ENCODE measurements around the gene CD248.
A peak's percentile ranks its signal among the peaks of the same experiment; 100 is the strongest.

CD248 gene

DNA sequence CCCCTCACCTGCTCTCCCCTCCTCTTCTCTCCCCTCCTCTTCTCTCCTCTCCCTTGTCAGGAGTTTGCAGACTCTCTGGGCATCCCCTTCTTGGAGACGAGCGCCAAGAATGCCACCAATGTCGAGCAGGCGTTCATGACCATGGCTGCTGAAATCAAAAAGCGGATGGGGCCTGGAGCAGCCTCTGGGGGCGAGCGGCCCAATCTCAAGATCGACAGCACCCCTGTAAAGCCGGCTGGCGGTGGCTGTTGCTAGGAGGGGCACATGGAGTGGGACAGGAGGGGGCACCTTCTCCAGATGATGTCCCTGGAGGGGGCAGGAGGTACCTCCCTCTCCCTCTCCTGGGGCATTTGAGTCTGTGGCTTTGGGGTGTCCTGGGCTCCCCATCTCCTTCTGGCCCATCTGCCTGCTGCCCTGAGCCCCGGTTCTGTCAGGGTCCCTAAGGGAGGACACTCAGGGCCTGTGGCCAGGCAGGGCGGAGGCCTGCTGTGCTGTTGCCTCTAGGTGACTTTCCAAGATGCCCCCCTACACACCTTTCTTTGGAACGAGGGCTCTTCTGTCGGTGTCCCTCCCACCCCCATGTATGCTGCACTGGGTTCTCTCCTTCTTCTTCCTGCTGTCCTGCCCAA, 40.7 kb downstream of the CD248 start:
- no peak for DNase-seq (ENCODE audit: low spot score)

DNA sequence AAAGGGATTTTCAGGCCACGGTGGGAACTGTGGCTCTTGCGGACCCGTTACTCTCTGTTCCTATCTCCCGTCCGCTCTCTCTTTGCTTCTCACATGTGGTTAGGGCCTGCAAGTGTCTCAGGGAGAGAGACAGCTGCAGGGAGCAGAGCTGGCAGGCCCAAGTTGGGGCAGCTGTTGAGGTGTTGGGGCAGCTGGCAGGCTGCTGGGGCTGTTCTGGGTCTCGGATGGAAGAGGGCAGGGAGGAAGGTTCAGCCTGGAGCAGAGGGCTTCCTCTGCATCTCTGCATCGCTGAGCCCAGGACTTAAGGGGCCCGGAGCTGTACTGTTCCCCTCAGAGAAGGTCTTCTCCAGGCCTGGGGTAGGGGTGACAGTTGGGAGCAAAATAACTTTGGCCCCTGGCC, 41.4 kb downstream of the CD248 start:
- DNase-seq (ENCODE audit: low spot score), result no peak

GRCh38 chr11:66274219-66274618, 42.6 kb downstream of the CD248 start:
- no peak for DNase-seq (ENCODE audit: low spot score)

DNA sequence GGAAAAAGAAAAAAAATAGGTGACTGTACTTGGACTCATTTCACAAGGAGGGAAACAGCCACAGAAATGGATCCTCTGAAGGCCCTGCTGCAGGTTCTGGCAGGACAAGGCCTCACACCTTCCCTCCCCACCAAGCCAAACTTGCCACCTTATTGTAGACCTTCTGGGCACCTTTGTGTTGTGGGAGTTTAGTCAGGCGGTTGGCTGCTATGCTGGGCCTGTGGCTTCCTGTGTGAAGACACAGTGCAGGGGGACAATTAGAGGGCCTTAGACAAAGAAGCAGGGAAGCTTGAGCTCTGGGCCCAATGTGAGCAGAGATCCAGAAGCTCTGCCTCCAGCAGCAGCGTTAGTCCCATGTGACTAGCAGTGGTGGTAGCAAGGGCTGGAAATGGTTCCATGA, 44.2 kb downstream of the CD248 start:
- no peak for DNase-seq (ENCODE audit: low spot score)

DNA sequence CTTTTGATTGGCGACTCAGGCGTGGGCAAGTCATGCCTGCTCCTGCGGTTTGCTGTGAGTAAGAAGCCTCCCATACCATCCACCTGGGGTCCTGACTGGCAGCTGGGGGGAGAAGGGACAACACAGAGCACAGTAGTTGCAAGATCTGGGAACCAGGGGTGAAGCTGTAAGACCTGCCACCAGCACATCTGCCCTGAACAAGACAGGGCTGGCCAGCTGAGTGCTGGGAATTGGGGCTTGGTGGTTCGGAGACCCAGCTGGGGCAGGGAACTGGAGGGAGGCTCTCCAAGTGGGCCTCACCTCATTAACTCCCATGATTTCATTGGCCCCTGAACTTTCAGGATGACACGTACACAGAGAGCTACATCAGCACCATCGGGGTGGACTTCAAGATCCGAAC, 45.0 kb downstream of the CD248 start:
- no peak for DNase-seq (ENCODE audit: low spot score)

- peak; percentile 63 for DNase-seq (ENCODE audit: low spot score)
Measured at GRCh38 chr11:66268952-66269905, 47.6 kb downstream of the CD248 start.

DNA sequence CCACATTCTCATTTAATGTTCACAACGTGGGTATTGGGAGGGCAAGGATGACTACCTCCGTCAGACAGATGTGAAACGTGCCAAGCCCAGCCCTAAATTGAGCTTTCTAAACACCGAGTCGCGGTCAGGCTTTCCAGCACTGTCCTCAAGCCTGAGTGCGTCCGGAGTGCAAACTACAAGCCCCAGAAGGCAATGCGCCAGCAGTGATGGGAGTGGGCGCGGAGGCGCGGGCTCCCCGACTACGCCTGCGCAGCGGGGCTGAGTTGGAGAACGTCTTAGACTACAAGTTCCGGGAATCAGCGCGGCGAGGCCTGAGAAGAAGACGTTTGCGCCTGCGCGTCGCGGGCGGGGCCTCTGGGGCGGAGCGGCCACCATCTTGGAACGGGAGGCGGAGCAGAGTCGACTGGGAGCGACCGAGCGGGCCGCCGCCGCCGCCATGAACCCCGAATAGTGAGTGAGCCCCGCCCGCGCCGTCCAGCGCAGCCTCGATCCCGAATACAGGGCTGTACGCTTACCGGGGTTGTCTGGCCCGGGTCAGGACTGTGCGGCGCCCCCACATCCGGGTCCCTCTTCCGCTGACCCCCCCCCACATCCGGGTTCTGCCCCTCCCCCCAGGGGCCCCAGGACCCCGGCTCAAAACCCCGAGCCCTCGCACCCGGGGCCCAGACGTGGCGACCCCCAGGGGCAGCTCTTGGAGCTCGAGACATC, 48.4 kb downstream of the CD248 start, which contains the start of gene RAB1B:
TSS of gene RAB1B (plus strand) at position 396 of the 708 bp plus-strand sequence. CDS start at position 437, 41 bp downstream.
- DNase-seq (ENCODE audit: low spot score), result peak; percentile 100

GRCh38 chr11:66267379-66268243, 49.2 kb downstream of the CD248 start:
- peak; percentile 94 for DNase-seq (ENCODE audit: low spot score)

GRCh38 chr11:66267039-66267378, 49.8 kb downstream of the CD248 start:
- DNase-seq (ENCODE audit: low spot score), result no peak

DNA sequence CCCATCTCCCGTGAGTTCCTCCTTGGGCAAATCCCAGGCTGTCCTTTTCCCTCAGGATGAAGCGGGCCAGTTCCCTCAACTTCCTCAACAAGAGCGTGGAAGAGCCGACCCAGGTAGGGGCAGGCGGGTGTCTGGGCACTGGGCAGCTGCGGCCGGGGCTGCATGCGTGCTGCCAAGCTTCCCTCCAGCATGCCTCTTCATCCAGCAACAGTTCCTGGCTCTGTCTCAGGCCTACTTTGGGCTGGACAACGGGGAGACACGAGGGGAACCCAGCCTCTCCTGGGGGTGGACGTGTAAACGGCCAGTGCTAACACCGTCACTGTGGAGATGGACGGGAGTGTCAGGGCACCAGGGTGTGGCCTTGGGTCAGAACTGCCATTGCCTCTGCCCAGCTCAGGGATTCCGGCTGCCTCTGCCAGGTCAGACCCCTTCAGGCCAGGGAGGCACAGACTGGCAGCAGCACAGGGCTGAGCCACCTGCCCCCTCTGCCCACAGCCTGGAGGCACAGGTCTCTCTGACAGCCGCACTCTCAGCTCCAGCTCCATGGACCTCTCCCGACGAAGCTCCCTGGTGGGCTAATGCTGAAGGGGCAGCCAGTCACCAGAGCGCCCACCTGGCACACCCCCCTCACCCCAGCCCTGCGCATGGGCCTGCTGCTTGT, 50.3 kb downstream of the CD248 start:
- no peak for DNase-seq (ENCODE audit: low spot score)

GRCh38 chr11:66265531-66266377, 51.1 kb downstream of the CD248 start:
- DNase-seq (ENCODE audit: low spot score), result no peak

DNA sequence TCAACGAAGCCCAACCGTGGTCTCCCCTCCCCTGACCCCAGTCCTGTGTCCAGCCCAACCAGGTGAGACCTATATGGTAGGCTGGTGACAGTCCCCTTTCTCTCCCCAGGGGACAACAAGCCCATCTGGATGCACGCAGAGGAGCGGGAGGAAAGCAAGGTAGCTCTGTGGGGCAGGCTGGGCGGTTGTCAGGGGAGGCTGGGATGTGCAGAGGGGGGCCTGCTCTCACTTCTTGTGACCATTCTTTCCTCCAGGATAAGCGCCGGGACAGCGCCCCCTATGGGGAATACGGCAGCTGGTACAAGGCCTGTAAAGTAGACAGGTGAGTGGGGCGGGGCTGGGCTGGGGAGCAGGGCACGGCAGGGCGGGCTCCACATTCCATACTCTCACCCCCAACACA, 51.9 kb downstream of the CD248 start:
- no peak for DNase-seq (ENCODE audit: low spot score)

Measured in AG08396 (cell line).